GM12875 (cell line): ENCODE measurements around the gene AP4M1.

Experiments
- H3K4me3 ChIP-seq: one replicate; pipeline ENCODE4 v1.5.1; 2011; ENCODE audit warnings: low read depth, low read length, control low read depth
- TF ChIP-seq, protein P1 (sequence below): IDR thresholded peaks from 2 replicates; pipeline ENCODE4 v1.5.1; 2011; ENCODE audit warnings: low read depth, mild to moderate bottlenecking, control low read depth, inconsistent platforms, low read length, moderate library complexity, borderline replicate concordance; ENCODE audit not compliant: insufficient read depth

Gene AP4M1

DNA sequence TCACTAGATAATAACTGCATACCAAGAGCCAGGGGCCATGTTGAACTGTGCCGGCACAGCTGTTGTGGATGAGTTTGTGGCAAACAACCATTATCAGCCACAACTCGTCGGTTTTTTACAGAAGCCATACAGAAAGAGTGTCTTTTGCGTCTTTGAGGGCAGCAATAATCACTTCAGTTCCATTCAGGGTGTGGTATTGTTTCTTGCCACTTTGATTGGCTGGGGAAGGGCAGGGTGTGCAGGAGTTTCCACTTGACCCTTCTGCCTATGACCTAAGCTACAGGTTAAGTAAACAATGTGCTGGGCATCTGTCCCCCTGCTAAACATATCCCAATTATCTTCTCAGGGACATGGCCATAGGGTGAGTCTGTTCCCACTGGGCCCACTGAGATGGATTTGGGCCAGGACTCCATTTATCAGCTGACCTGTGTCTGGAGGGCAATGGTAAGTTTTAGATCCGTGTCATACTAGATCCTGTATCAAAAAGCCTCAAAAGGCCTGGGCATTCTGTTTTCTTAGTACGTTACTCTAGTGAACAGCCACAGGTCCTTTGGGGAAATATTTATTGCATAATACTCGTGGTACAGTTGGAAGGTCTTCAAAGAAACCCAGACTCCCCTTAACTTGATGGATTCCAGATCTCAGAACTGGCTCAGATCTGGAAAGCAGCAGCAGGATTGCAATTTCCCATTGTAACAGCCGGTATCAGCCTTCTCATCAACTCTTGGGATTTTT lies 35.8 kb upstream of the AP4M1 start:
- H3K4me3 ChIP-seq = no peak overlapping the region
- TF ChIP-seq, protein P1, sequence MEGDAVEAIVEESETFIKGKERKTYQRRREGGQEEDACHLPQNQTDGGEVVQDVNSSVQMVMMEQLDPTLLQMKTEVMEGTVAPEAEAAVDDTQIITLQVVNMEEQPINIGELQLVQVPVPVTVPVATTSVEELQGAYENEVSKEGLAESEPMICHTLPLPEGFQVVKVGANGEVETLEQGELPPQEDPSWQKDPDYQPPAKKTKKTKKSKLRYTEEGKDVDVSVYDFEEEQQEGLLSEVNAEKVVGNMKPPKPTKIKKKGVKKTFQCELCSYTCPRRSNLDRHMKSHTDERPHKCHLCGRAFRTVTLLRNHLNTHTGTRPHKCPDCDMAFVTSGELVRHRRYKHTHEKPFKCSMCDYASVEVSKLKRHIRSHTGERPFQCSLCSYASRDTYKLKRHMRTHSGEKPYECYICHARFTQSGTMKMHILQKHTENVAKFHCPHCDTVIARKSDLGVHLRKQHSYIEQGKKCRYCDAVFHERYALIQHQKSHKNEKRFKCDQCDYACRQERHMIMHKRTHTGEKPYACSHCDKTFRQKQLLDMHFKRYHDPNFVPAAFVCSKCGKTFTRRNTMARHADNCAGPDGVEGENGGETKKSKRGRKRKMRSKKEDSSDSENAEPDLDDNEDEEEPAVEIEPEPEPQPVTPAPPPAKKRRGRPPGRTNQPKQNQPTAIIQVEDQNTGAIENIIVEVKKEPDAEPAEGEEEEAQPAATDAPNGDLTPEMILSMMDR = no peak

DNA sequence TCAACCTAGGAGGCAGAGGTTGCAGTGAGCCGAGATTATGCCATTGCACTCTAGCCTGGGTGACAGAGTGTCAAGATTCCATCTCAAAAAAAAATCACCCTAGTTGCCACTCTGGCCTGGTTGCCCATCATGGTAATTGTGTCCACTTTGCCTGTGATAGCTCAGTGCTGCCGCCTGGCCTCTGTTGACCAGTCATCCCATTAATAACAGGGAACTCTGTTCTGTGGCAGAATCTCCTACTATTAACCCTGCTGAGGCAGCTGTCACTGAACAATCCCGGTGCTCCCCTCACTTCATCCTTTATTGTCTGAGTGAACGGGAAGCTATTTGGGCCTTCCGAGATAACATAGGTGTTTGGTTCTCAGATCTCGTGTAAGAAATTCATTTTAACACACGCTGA lies 34.5 kb upstream of the AP4M1 start:
- no peak overlapping the region for H3K4me3 ChIP-seq
- TF ChIP-seq, protein P1 = no peak

DNA sequence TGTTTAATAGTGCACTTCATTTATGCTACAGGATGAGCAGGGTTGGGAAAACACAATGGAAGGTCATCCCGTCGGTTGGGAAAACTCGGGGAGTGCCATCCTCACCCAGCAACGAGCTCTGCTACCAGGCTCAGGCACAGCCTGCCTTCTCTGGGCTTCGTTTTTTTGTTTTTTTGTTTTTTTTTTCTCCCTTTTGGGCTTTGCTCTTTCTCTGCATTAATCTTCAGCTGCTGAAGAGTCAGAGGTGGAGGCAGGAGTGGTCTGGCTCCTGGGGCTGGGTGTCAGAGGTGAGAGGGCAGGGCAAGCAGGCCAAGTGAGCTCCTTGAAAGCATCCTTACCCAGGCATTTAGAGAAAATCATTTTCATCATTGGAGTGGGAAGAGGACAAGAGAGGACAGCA lies 31.5 kb upstream of the AP4M1 start:
- H3K4me3 ChIP-seq = no peak overlapping the region
- TF ChIP-seq, protein P1 = no peak

DNA sequence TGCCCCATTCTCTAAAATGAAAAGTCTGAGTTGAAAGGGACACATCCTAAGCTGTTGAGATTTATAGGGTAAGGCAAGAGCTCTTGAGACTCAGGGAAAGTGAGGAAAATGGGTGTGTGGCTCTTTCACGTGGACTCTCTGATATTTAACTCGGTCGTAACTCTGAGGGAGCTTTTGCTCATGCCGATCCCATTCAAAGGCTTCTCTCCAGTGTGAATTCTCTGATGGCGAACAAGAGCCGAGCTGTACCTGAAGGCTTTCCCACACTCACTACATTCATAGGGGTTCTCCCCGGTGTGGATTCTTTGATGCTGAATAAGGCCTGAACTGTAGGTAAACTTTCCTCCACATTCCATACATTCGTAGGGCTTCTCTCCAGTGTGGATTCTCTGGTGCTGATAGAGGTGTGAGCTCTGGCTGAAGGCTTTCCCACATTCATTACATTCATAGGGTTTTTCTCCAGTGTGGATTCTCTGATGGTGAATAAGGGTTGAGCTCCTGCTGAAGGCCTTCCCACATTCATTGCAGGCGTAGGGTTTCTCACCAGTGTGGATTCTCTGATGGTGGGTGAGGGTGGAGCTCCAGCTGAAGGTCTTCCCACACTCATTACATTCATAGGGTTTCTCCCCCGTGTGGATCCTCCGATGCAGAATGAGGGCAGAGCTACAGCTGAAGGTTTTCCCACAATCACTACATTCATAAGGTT lies 30.3 kb upstream of the AP4M1 start:
- H3K4me3 ChIP-seq = no peak overlapping the region
- TF ChIP-seq, protein P1 = no peak

DNA sequence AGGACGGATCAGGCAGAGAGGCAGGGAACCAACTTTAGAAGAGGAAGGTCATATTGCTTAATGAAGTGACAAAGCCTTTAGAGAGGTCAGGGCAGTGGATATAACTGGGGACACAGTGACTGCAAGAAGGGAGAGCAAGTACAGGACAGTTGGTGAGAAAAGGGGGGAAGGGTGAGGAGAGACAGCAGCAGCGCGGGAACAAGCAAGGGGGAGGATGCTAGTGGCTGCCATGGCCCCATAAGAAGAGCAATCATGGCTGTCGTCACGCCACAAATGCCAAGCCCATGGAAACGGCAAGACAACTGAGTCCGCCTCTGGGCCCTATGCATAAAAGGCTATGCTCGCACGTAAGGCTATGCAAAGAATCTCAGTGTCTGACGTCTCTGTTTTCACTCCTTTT lies 29.0 kb upstream of the AP4M1 start:
- no peak overlapping the region for H3K4me3 ChIP-seq
- TF ChIP-seq, protein P1 = no peak

DNA sequence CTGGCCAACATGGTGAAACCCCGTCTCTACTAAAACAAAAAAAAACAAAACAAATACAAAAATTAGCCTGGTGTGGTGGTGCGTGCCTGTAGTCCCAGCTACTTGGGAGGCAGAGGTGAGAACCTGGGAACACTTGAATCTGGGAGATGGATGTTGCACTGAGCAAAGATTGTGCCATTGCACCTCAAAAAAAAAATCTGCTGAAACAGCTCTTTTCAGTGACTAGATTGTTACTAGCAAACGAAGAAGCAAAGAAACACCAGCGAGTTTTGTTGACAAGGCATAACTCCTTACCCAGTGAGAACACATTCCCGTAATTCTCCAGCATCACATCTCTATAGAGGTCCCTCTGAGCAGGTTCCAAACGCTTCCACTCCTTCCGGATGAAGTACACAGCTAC lies 26.6 kb upstream of the AP4M1 start:
- TF ChIP-seq, protein P1 = no peak

DNA sequence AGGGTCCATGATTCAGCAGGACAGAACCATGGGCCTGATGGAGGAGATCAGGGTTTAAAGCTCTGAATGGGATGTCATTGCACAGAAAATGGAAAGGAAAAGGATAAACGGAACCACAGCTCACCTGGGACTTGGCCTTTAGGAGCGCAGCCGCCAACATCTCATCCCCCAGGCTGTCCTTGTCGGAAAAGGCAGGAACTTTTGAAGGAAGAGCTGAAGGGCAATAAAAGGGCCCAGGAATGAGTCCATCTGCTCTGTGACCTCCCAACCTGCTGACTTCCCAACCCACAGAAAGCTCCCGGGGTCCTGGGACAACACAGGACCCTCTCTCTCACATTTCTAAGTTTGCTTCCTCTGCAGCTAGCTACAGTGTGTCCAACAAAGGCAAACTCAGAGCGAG lies 26.0 kb upstream of the AP4M1 start:
- no peak overlapping the region for H3K4me3 ChIP-seq
- TF ChIP-seq, protein P1 = no peak

More for the DNA sequence above, 26.6 kb upstream of the AP4M1 start:
- H3K4me3 ChIP-seq = no peak overlapping the region
